Parathyroid adenoma (tissue), 2 donors: ENCODE data around the gene PIWIL4.
"Not testable (repeated sequence)": the region's sequence is repeated elsewhere in the genome, so short reads cannot be mapped to it uniquely, and the experiment has no call there.

Experiments used
- H2AFZ ChIP-seq: fragments of 300-600 bp; sonication (generic); one replicate; pipeline ENCODE4 v1.7.0; 2017; ENCODE audit warnings: antibody characterized with exemption, mild to moderate bottlenecking
- H3K27ac ChIP-seq: fragments of 300-600 bp; sonication (generic); one replicate; pipeline ENCODE4 v1.7.0; 2017
- H3K27me3 ChIP-seq: fragments of 300-600 bp; sonication (generic); one replicate; pipeline ENCODE4 v1.7.0; 2017; ENCODE audit warnings: low read length; ENCODE audit not compliant: control insufficient read depth, insufficient read depth
- H3K36me3 ChIP-seq: fragments of 300-600 bp; sonication (generic); one replicate; pipeline ENCODE4 v1.7.0; 2017; ENCODE audit warnings: low read length; ENCODE audit not compliant: control insufficient read depth, insufficient read depth
- H3K4me1 ChIP-seq: fragments of 300-600 bp; sonication (generic); one replicate; pipeline ENCODE4 v1.7.0; 2017; ENCODE audit warnings: control low read depth
- H3K4me2 ChIP-seq: fragments of 300-600 bp; sonication (generic); one replicate; pipeline ENCODE4 v1.7.0; 2017; ENCODE audit warnings: low read length
- H3K4me3 ChIP-seq: fragments of 300-600 bp; sonication (generic); one replicate; pipeline ENCODE4 v1.7.0; 2017; ENCODE audit warnings: low read depth, low read length
- H3K79me2 ChIP-seq: fragments of 300-600 bp; sonication (generic); one replicate; pipeline ENCODE4 v1.7.0; 2017; ENCODE audit warnings: control low read depth
- H3K9ac ChIP-seq: fragments of 300-600 bp; sonication (generic); one replicate; pipeline ENCODE4 v1.7.0; 2017; ENCODE audit warnings: mild to moderate bottlenecking
- H3K9me3 ChIP-seq: fragments of 300-600 bp; sonication (generic); one replicate; pipeline ENCODE4 v1.7.0; 2017; ENCODE audit warnings: low read length; ENCODE audit not compliant: control insufficient read depth
- CTCF ChIP-seq: fragments of 300-600 bp; sonication (generic); IDR thresholded peaks from one replicate; pipeline ENCODE4 v1.7.0; 2017; ENCODE audit warnings: antibody characterized with exemption, mild to moderate bottlenecking
- donor health status: primary hyperparathyroidism.

PIWIL4 gene

GRCh38 chr11:94560834-94561233 lies 6.3 kb upstream of the PIWIL4 start:
- H3K27me3 ChIP-seq: no peaks in the 10 kb centered on the region
- TF ChIP-seq CTCF: no peak

GRCh38 chr11:94563176-94563847 lies 3.9 kb upstream of the PIWIL4 start:
- Histone ChIP-seq H3K9ac (no peak overlapping the region), H3K4me1 (no peaks in the 10 kb centered on the region), H3K27me3 (no peaks in the 10 kb centered on the region), H3K4me2 (no peak overlapping the region), H3K79me2 (no peaks in the 10 kb centered on the region), H3K36me3 (no peaks in the 10 kb centered on the region), H3K27ac (no peak overlapping the region), H3K9me3 (no peaks in the 10 kb centered on the region), H2AFZ (no peak overlapping the region), H3K4me3 (no peak overlapping the region)
- no peak for TF ChIP-seq CTCF

More at GRCh38 chr11:94560834-94561233, 6.3 kb upstream of the PIWIL4 start:
- Histone ChIP-seq H3K4me1 (no peaks in the 10 kb centered on the region), H3K79me2 (no peaks in the 10 kb centered on the region), H3K36me3 (no peaks in the 10 kb centered on the region), H3K9me3 (no peaks in the 10 kb centered on the region), H3K4me3 (no peak overlapping the region), H3K4me2 (no peak overlapping the region), H3K9ac (no peak overlapping the region), H2AFZ (no peak overlapping the region), H3K27ac (no peak overlapping the region)

GRCh38 chr11:94563848-94564467 lies 3.2 kb upstream of the PIWIL4 start:
- Histone ChIP-seq H3K9ac (no peak overlapping the region), H3K79me2 (no peaks in the 10 kb centered on the region), H3K27me3 (no peaks in the 10 kb centered on the region), H3K4me3 (no peak overlapping the region), H3K4me1 (no peaks in the 10 kb centered on the region), H3K4me2 (no peak overlapping the region), H3K36me3 (no peaks in the 10 kb centered on the region), H3K27ac (no peak overlapping the region), H3K9me3 (no peaks in the 10 kb centered on the region), H2AFZ (no peak overlapping the region)
- TF ChIP-seq CTCF: no peak

GRCh38 chr11:94568200-94568599 lies 1.0 kb downstream of the PIWIL4 start:
- Histone ChIP-seq H3K4me3 (no peak overlapping the region), H3K9ac (no peak overlapping the region), H3K9me3 (no peaks in the 10 kb centered on the region), H2AFZ (no peak overlapping the region), H3K79me2 (no peaks in the 10 kb centered on the region), H3K27ac (no peak overlapping the region), H3K27me3 (no peaks in the 10 kb centered on the region), H3K4me2 (no peak overlapping the region), H3K36me3 (no peaks in the 10 kb centered on the region), H3K4me1 (no peaks in the 10 kb centered on the region)
- TF ChIP-seq CTCF: no peak

GRCh38 chr11:94568717-94569116 lies 1.5 kb downstream of the PIWIL4 start:
- Histone ChIP-seq H3K4me2 (no peak overlapping the region), H3K27ac (no peak overlapping the region), H3K4me1 (no peaks in the 10 kb centered on the region), H2AFZ (no peak overlapping the region), H3K9me3 (no peaks in the 10 kb centered on the region), H3K79me2 (no peaks in the 10 kb centered on the region), H3K36me3 (no peaks in the 10 kb centered on the region), H3K9ac (no peak overlapping the region), H3K27me3 (no peaks in the 10 kb centered on the region), H3K4me3 (no peak overlapping the region)
- no peak for TF ChIP-seq CTCF

- H3K9me3 ChIP-seq, H3K4me2 ChIP-seq, H3K36me3 ChIP-seq, H3K4me3 ChIP-seq, H3K27ac ChIP-seq, H3K27me3 ChIP-seq, H3K79me2 ChIP-seq, H2AFZ ChIP-seq, H3K9ac ChIP-seq, H3K4me1 ChIP-seq: not testable (repeated sequence)
Measured at GRCh38 chr11:94572975-94573374, 5.8 kb downstream of the PIWIL4 start.
